HepG2 (cell line): ENCODE data around the gene LUC7L. TPM values are rescaled to one million over a fixed set of nuclear protein-coding genes. Genes with fewer than 3 reads are reported as not detected.
"Not testable (repeated sequence)": the region's sequence is repeated elsewhere in the genome, so short reads cannot be mapped to it uniquely, and the experiment has no call there.

Experiments used
- ATAC-seq: fragments of 200-7000 bp; cut with Tn5 transposase; 3 replicates; pipeline ENCODE4 v1.9.1; 2020; ENCODE audit warnings: mild to moderate bottlenecking, moderate library complexity
- BruUV-seq: library from RNA; stranded (reverse); fragments of 400-500 nt; replicated peaks from 2 replicates; lab custom pipeline; 2021; lab: Mats Ljungman, UMichigan
- CTCF ChIA-PET: fragments of 300-600 bp; formaldehyde crosslinking; extraction: SDS; loops from one replicate; lab custom pipeline; 2021; ENCODE audit warnings: low total read pairs, inconsistent platforms, low intra/inter-chr PET ratio; lab: Yijun Ruan, JAX
- POLR2A ChIA-PET: fragments of 350-600 bp; sonication (Branson Sonifier 250); formaldehyde crosslinking; loops from one replicate; lab custom pipeline; 2020; ENCODE audit warnings: antibody characterized with exemption, inconsistent platforms; lab: Yijun Ruan, JAX
- DNase-seq: peaks from one replicate; pipeline ENCODE4 v3.0.0-alpha.2; 2015; ENCODE audit warnings: low spot score
- FAIRE-seq: peaks from 3 replicates; lab custom pipeline; 2011; peaks lifted over from hg19 to GRCh38; lab: Jason Lieb, UNC
- H2AFZ ChIP-seq: one replicate; pipeline ENCODE4 v1.6.1; 2011; ENCODE audit warnings: low read length, inconsistent platforms
- H3K27ac ChIP-seq: fragments of 300-600 bp; 3 replicates; pipeline ENCODE4 v1.8.0; 2011; ENCODE audit warnings: mixed run types, mild to moderate bottlenecking, mixed read lengths, low read length, inconsistent platforms; ENCODE audit not compliant: insufficient read depth; ENCODE audit errors: extremely low read length
- H3K27me3 ChIP-seq, 2 experiments: fragments of 200-600 bp in 1 of 2; 2 replicates in 1 of 2; 3 replicates in 1 of 2; pipeline versions ENCODE4 v1.6.0 to v1.8.0; 2011; ENCODE audit warnings: low read length in 2 of 2, mild to moderate bottlenecking in 2 of 2, moderate library complexity in 2 of 2, inconsistent platforms in 1 of 2; ENCODE audit not compliant: insufficient read depth in 2 of 2, control insufficient read depth in 1 of 2
- H3K36me3 ChIP-seq, 2 experiments: fragments of 200-600 bp in 1 of 2; replicated peaks in 1 of 2; 2 replicates in 1 of 2; 3 replicates in 1 of 2; pipeline versions ENCODE4 v1.5.1 to v1.8.0; 2011; ENCODE audit warnings: low read length in 2 of 2, inconsistent platforms in 1 of 2; ENCODE audit not compliant: insufficient read depth in 2 of 2, control insufficient read depth in 1 of 2
- H3K4me1 ChIP-seq: 2 replicates; pipeline ENCODE4 v1.5.1; 2012; ENCODE audit warnings: low read length, inconsistent platforms; ENCODE audit not compliant: insufficient read depth
- H3K4me2 ChIP-seq: 2 replicates; pipeline ENCODE4 v1.6.0; 2011; ENCODE audit warnings: low read depth, low read length, inconsistent platforms
- H3K4me3 ChIP-seq, 3 experiments: fragments of 200-600 bp in 1 of 3; sonication (generic), shearing (Covaris generic) in 1 of 3; replicated peaks in 1 of 3; 2 replicates each; pipeline ENCODE4 v1.5.1; 2011 to 2016; ENCODE audit warnings: low read length in 3 of 3, inconsistent platforms in 2 of 3, low read depth in 2 of 3, mild to moderate bottlenecking in 2 of 3, control low read depth in 1 of 3, mixed read lengths in 1 of 3; ENCODE audit not compliant: insufficient read depth in 1 of 3
- H3K79me2 ChIP-seq: one replicate; pipeline ENCODE4 v1.6.1; 2011; ENCODE audit warnings: low read length, inconsistent platforms; ENCODE audit not compliant: insufficient read depth
- H3K9ac ChIP-seq: 2 replicates; pipeline ENCODE4 v1.6.0; 2011; ENCODE audit warnings: mild to moderate bottlenecking, low read depth, low read length, inconsistent platforms; ENCODE audit not compliant: insufficient read depth
- H3K9me3 ChIP-seq: 2 replicates; pipeline ENCODE4 v1.5.1; 2012; ENCODE audit warnings: mild to moderate bottlenecking, low read length
- H4K20me1 ChIP-seq: 2 replicates; pipeline ENCODE4 v1.6.0; 2011; ENCODE audit warnings: inconsistent platforms, mild to moderate bottlenecking, low read length, moderate library complexity; ENCODE audit not compliant: insufficient read depth
- WGBS: methylation state at CpG from one replicate; pipeline ENCODE4 v1.1.6; 2017; ENCODE audit warnings: low lambda C conversion rate; 5-methylcytosine and 5-hydroxymethylcytosine counted together
- in situ Hi-C: cut with HindIII; loops from 2 replicates; pipeline ENCODE4 v1.10.0; 2017; ENCODE audit warnings: low pct_unique_long_range_greater_than_20kb; ENCODE audit not compliant: extremely low pct_ligation_motif_present
- intact Hi-C: fragments of 100-400 bp; cut with micrococcal nuclease; formaldehyde crosslinking; loops from one replicate; pipeline ENCODE4 v1.10.0; 2022; ENCODE audit not compliant: unreplicated experiment
- polyA plus RNA-seq, 8 experiments: library from polyadenylated mRNA; depleted of rRNA in 3 of 8; stranded (reverse) in 7 of 8; unstranded in 1 of 8; fragments of >200 nt; fragmentation: Illumina TruSeq in 4 of 8; extraction: Trizol in 4 of 8; gene quantifications; 2 replicates each; pipeline versions ENCODE4 v1.2.1 to v1.2.3, GENCODE V29; 2011 to 2016; ENCODE audit warnings: low read depth in 4 of 8, missing spikeins in 1 of 8, mixed read lengths in 1 of 8; ENCODE audit not compliant: insufficient read depth in 1 of 8
- total RNA-seq, 5 experiments: library from RNA; depleted of rRNA; stranded (reverse); fragments of >200 nt; fragmentation: Illumina TruSeq; extraction: Trizol; gene quantifications; 2 replicates each; pipeline ENCODE4 v1.2.3, GENCODE V29; 2016; ENCODE audit warnings: low read depth in 1 of 5

Gene LUC7L
- total and polyA plus RNA-seq, 2 of the 13 experiments (the other 11 are each of a cell fraction or from before 2014, with no cell fraction given): 48.7 to 56.9 TPM

DNA sequence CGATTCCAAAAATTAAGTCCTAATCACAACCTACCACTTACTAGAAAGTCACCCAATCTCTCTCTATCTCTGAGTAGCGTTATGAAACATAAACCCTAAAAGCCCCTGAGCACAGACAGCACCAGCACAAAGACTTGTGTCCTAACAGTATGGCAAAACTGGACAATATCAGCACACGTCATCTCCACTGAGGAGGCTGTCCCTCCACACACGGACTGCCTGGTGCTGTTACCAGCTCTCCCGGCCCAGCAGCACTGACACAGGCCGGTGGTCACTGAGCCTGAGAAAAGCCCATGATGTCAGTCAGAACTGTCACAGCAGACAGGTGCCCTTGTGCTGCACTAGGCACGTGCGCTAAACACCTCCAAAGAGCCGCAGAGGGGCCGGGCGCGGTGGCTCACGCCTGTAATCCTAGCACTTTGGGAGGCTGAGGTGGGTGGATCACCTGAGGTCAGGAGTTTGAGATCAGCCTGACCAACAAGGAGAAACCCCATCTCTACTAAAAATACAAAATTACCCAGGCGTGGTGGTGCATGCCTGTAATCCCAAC lies 17.5 kb downstream of the LUC7L start:
- H3K36me3 ChIP-seq: peaks cover 20 to 75% of the 10 kb centered on the region in 2 experiments
- H4K20me1 ChIP-seq, H3K4me3 ChIP-seq, H3K9ac ChIP-seq, in situ Hi-C loops, H3K27ac ChIP-seq, FAIRE-seq, BruUV-seq, H3K27me3 ChIP-seq, H2AFZ ChIP-seq, DNase-seq, H3K4me2 ChIP-seq, CTCF ChIA-PET, intact Hi-C loops, H3K9me3 ChIP-seq, ATAC-seq, H3K4me1 ChIP-seq: not testable (repeated sequence)
- WGBS: 97% methylated on average over 13 of the region's 14 CpGs
- POLR2A ChIA-PET: interaction anchor here (1.2 kb wide), 1 partner anchor 141 kb away, joined by 3 read pairs; the partner anchor contains the start of gene AXIN1
- peaks cover 20% of the 10 kb centered on the region for H3K79me2 ChIP-seq

DNA sequence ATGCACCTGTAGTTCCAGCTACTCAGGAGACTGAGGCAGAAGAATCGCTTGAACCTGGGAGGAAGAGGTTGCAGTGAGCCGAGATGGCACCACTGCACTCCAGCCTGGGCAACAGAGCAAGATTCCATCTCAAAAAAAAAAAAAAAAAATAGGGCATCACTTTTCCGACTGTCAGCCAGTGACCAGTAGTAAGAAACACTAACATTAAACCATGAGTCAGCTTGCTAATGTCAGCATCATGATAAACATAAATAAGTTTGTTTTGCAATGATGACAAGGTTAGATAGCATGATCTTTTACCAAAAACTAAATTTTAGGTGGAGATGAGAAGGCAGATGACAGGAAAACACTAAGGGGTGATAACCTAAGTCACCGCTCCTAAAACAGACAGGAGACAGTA lies 19.9 kb downstream of the LUC7L start:
- intact Hi-C loops, H3K27me3 ChIP-seq, H3K4me2 ChIP-seq, FAIRE-seq, H4K20me1 ChIP-seq, DNase-seq, H3K9ac ChIP-seq, CTCF ChIA-PET, ATAC-seq, H3K4me3 ChIP-seq, H3K4me1 ChIP-seq, in situ Hi-C loops, POLR2A ChIA-PET, H3K9me3 ChIP-seq, H2AFZ ChIP-seq, BruUV-seq, H3K27ac ChIP-seq: not testable (repeated sequence)
- 97% methylated on average over 4 of the region's 4 CpGs for WGBS
- Histone ChIP-seq H3K79me2 (peaks cover 15% of the 10 kb centered on the region), H3K36me3 (peaks cover 27 to 77% of the 10 kb centered on the region in 2 experiments)

DNA sequence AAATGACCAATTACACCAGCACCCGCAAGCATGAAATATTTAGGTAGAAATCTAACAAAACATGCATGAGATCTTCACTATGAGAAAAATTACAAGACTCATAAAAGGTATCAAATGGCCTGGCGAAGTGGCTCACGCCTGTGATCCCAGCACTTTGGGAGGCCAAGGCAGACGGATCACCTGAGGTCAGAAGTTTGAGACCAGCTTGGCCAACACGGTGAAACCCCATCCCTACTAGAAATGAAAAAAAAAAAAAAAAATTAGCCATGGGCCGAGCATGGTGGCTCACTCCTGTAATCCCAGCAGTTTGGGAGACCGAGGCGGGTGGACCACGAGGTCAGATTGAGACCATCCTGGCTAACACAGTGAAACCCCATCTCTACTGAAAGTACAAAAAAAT lies 25.2 kb downstream of the LUC7L start:
- H3K36me3 ChIP-seq: peaks cover 21 to 71% of the 10 kb centered on the region in 2 experiments
- H3K9me3 ChIP-seq, H3K9ac ChIP-seq, H4K20me1 ChIP-seq, BruUV-seq, H3K4me3 ChIP-seq, CTCF ChIA-PET, H3K27me3 ChIP-seq, FAIRE-seq, H3K27ac ChIP-seq, H3K4me2 ChIP-seq, ATAC-seq, DNase-seq, H3K4me1 ChIP-seq, H3K79me2 ChIP-seq, intact Hi-C loops, in situ Hi-C loops, H2AFZ ChIP-seq: not testable (repeated sequence)
- POLR2A ChIA-PET: interaction anchor here (0.6 kb wide), 1 partner anchor 149 kb away, joined by 3 read pairs; the partner anchor contains the start of gene AXIN1
- WGBS: 94% methylated on average over 9 of the region's 9 CpGs
